HG02970 (cell line): ENCODE data around the gene CRLF2.
"Not testable (repeated sequence)": the region's sequence is repeated elsewhere in the genome, so short reads cannot be mapped to it uniquely, and the experiment has no call there.

Experiments
- ATAC-seq: cut with Tn5 transposase; IDR thresholded peaks from one replicate; pipeline ENCODE4 v1.9.1; 2021; ENCODE audit warnings: mild to moderate bottlenecking, moderate library complexity, moderate number of reproducible peaks; ENCODE audit not compliant: unreplicated experiment, low FRiP score

Gene CRLF2

GRCh38 chrX:1215123-1215823, 2.8 kb upstream of the CRLF2 start:
- no peak for ATAC-seq

- ATAC-seq = no peak
Measured at GRCh38 chrX:1213971-1214370, 1.5 kb upstream of the CRLF2 start.

- no peak for ATAC-seq
Measured at GRCh38 chrX:1210844-1211243, 1.6 kb downstream of the CRLF2 start.

GRCh38 chrX:1207496-1208025, 4.9 kb downstream of the CRLF2 start:
- no peak for ATAC-seq

GRCh38 chrX:1205681-1206611, 6.5 kb downstream of the CRLF2 start:
- no peak for ATAC-seq

GRCh38 chrX:1202251-1202650, 10.2 kb downstream of the CRLF2 start:
- ATAC-seq = no peak

- no peak for ATAC-seq
Measured at GRCh38 chrX:1196436-1196835, 16.0 kb downstream of the CRLF2 start.

GRCh38 chrX:1192196-1192595, 20.3 kb downstream of the CRLF2 start:
- not testable (repeated sequence) for ATAC-seq

GRCh38 chrX:1190596-1191145, 21.8 kb downstream of the CRLF2 start:
- ATAC-seq = no peak

- ATAC-seq = no peak
Measured at GRCh38 chrX:1185561-1185960, 26.9 kb downstream of the CRLF2 start.

GRCh38 chrX:1182211-1182610, 30.2 kb downstream of the CRLF2 start:
- no peak for ATAC-seq

GRCh38 chrX:1181661-1182060, 30.8 kb downstream of the CRLF2 start:
- not testable (repeated sequence) for ATAC-seq

GRCh38 chrX:1181170-1181569, 31.3 kb downstream of the CRLF2 start:
- no peak for ATAC-seq

- no peak for ATAC-seq
Measured at GRCh38 chrX:1178580-1179057, 33.8 kb downstream of the CRLF2 start.

- not testable (repeated sequence) for ATAC-seq
Measured at GRCh38 chrX:1176531-1177320, 35.7 kb downstream of the CRLF2 start.

GRCh38 chrX:1174609-1175545, 37.6 kb downstream of the CRLF2 start:
- not testable (repeated sequence) for ATAC-seq

GRCh38 chrX:1173435-1173834, 39.0 kb downstream of the CRLF2 start:
- not testable (repeated sequence) for ATAC-seq

GRCh38 chrX:1172496-1172895, 40.0 kb downstream of the CRLF2 start:
- ATAC-seq = no peak

GRCh38 chrX:1171915-1172314, 40.5 kb downstream of the CRLF2 start:
- not testable (repeated sequence) for ATAC-seq
